ENCODE measurements around the gene MDH1. TPM values are rescaled to one million over a fixed set of nuclear protein-coding genes. Genes with fewer than 3 reads are reported as not detected.

Gene MDH1
- total RNA-seq, 4 donors from 2014 or later, result 134 to 229 (median 190) TPM

- H3K4me3 ChIP-seq, result no peak overlapping the region
- H3K4me1 ChIP-seq, result no peaks in the 10 kb centered on the region
- H3K27me3 ChIP-seq, result no peaks in the 10 kb centered on the region
- no peak overlapping the region for H3K27ac ChIP-seq
- 91 to 100% methylated on average over 1 of the region's 1 CpG for WGBS, 2 donors (ENCODE audit: low coverage in 1 of 2)
- TF ChIP-seq POLR2A (IDR thresholded peaks at IDR 0.05) (no peak), EP300 (IDR thresholded peaks at IDR 0.05) (no peak), POLR2AphosphoS5 (IDR thresholded peaks at IDR 0.05) (no peak)
- TF ChIP-seq, protein P1, sequence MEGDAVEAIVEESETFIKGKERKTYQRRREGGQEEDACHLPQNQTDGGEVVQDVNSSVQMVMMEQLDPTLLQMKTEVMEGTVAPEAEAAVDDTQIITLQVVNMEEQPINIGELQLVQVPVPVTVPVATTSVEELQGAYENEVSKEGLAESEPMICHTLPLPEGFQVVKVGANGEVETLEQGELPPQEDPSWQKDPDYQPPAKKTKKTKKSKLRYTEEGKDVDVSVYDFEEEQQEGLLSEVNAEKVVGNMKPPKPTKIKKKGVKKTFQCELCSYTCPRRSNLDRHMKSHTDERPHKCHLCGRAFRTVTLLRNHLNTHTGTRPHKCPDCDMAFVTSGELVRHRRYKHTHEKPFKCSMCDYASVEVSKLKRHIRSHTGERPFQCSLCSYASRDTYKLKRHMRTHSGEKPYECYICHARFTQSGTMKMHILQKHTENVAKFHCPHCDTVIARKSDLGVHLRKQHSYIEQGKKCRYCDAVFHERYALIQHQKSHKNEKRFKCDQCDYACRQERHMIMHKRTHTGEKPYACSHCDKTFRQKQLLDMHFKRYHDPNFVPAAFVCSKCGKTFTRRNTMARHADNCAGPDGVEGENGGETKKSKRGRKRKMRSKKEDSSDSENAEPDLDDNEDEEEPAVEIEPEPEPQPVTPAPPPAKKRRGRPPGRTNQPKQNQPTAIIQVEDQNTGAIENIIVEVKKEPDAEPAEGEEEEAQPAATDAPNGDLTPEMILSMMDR (IDR thresholded peaks at IDR 0.05), result no peak
- no peaks in the 10 kb centered on the region for H3K36me3 ChIP-seq
- H3K9me3 ChIP-seq, result peaks cover 0 to 26% (median 0%) of the 10 kb centered on the region in 3 donors
- no peak for ATAC-seq
These were observed 39.7 kb downstream of the MDH1 start for GRCh38 chr2:63628403-63628942.

DNA sequence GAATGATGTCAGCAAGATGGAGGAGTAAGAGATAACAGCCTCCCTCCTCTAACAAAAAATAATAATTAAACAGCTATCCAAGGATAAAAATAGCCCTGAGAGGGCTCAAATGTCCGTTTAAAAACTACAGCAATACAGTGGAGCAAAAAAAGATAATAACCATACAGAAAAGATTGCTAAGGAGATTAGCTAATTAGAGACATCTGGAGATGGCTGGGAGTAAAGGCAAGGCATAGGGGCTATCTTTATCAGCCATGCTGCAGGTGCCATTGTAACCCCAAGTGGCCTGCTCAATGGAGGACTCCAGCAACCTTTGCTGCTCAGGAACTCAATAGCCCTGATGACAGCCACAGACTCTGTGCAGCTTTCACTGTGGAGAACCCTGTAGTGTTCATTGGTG is 42.7 kb downstream of the MDH1 start:
- Histone ChIP-seq H3K36me3 (no peaks in the 10 kb centered on the region), H3K4me3 (no peak overlapping the region), H3K27ac (no peak overlapping the region), H3K27me3 (no peaks in the 10 kb centered on the region), H3K4me1 (no peaks in the 10 kb centered on the region), H3K9me3 (peaks cover 0 to 50% (median 0%) of the 10 kb centered on the region in 3 donors)
- no peak for TF ChIP-seq EP300 (IDR thresholded peaks at IDR 0.05)
- TF ChIP-seq, protein P1 (IDR thresholded peaks at IDR 0.05), result no peak
- TF ChIP-seq POLR2AphosphoS5 (IDR thresholded peaks at IDR 0.05), result no peak
- no peak for TF ChIP-seq POLR2A (IDR thresholded peaks at IDR 0.05)
- WGBS, 2 donors (ENCODE audit: low coverage in 1 of 2), result 18% methylated on average over 1 of the region's 1 CpG; no CpG with 5 or more reads in 1 of the 2 donors
- no peak for ATAC-seq

GRCh38 chr2:63632382-63632781 is 43.6 kb downstream of the MDH1 start:
- Histone ChIP-seq H3K4me3 (no peak overlapping the region), H3K27ac (no peak overlapping the region), H3K4me1 (no peaks in the 10 kb centered on the region), H3K27me3 (no peaks in the 10 kb centered on the region), H3K9me3 (peaks cover 0 to 57% (median 0%) of the 10 kb centered on the region in 3 donors), H3K36me3 (no peaks in the 10 kb centered on the region)
- ATAC-seq, result no peak
- TF ChIP-seq POLR2A (IDR thresholded peaks at IDR 0.05), result no peak
- no peak for TF ChIP-seq POLR2AphosphoS5 (IDR thresholded peaks at IDR 0.05)
- TF ChIP-seq, protein P1 (IDR thresholded peaks at IDR 0.05), result no peak
- no peak for TF ChIP-seq EP300 (IDR thresholded peaks at IDR 0.05)
- WGBS, 2 donors (ENCODE audit: low coverage in 1 of 2), result 67 to 86% methylated on average over 1 to 2 of the region's 2 CpGs

DNA sequence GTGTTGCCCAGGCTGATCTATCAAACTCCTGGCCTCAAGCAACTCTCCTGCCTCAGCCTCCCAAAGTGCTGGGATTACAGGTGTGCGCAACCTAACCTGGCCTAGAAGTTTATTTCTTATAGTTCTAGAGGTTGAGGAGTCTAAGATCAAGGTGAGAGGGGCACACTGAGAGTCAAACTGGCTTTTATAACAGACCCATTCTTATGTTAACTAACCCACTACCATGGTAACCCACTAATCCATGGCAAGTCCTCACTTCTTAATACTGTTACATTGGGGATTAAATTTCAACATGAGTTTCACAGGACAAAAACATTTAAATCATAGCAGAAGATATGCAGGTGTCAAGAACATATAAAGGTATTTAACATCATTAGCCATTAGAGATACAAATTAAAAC is 50.6 kb downstream of the MDH1 start:
- H3K27me3 ChIP-seq, result no peaks in the 10 kb centered on the region
- WGBS, 2 donors (ENCODE audit: low coverage in 1 of 2), result 83% methylated on average over 1 of the region's 1 CpG
- no peak overlapping the region for H3K4me3 ChIP-seq
- H3K9me3 ChIP-seq, result peaks cover 0 to 29% (median 0%) of the 10 kb centered on the region in 3 donors
- no peaks in the 10 kb centered on the region for H3K36me3 ChIP-seq
- TF ChIP-seq, protein P1 (IDR thresholded peaks at IDR 0.05), result no peak
- no peak for TF ChIP-seq POLR2AphosphoS5 (IDR thresholded peaks at IDR 0.05)
- no peak for TF ChIP-seq EP300 (IDR thresholded peaks at IDR 0.05)
- TF ChIP-seq POLR2A (IDR thresholded peaks at IDR 0.05), result no peak
- no peaks in the 10 kb centered on the region for H3K4me1 ChIP-seq
- H3K27ac ChIP-seq, result no peak overlapping the region
- no peak for ATAC-seq

- 50 to 54% methylated on average over 1 of the region's 1 CpG for WGBS, 2 donors (ENCODE audit: low coverage in 1 of 2)
- ATAC-seq, result no peak
These were observed 54.2 kb downstream of the MDH1 start for GRCh38 chr2:63642946-63643345.

More at GRCh38 chr2:63642946-63643345, 54.2 kb downstream of the MDH1 start:
- Histone ChIP-seq H3K4me1 (no peaks in the 10 kb centered on the region), H3K9me3 (peaks cover 0 to 6% (median 0%) of the 10 kb centered on the region in 3 donors), H3K36me3 (no peaks in the 10 kb centered on the region), H3K27ac (no peak overlapping the region), H3K27me3 (peaks cover 6% of the 10 kb centered on the region), H3K4me3 (no peak overlapping the region)
- no peak for TF ChIP-seq POLR2AphosphoS5 (IDR thresholded peaks at IDR 0.05)
- no peak for TF ChIP-seq EP300 (IDR thresholded peaks at IDR 0.05)
- no peak for TF ChIP-seq POLR2A (IDR thresholded peaks at IDR 0.05)
- TF ChIP-seq, protein P1 (IDR thresholded peaks at IDR 0.05), result no peak
